HCT116 (cell line): Measurements from ENCODE around the gene SLC39A12. TPM values are rescaled to one million over a fixed set of nuclear protein-coding genes. Genes with fewer than 3 reads are reported as not detected.

Experiments used
- ATAC-seq: fragments of 200-7000 bp; cut with Tn5 transposase; 2 replicates; pipeline ENCODE4 v1.9.1; 2020; ENCODE audit warnings: mild to moderate bottlenecking, moderate library complexity
- BruUV-seq: library from RNA; stranded (reverse); fragments of 400-500 nt; replicated peaks from 2 replicates; lab custom pipeline; 2021; lab: Mats Ljungman, UMichigan
- CTCF ChIA-PET: fragments of 300-600 bp; sonication (Branson Sonifier 250); formaldehyde crosslinking; loops from one replicate; lab custom pipeline; 2021; ENCODE audit warnings: antibody characterized with exemption; lab: Charles Lee
- POLR2A ChIA-PET: fragments of 300-600, 350-600 bp; sonication (Branson Sonifier 250); formaldehyde crosslinking; loops from one replicate; lab custom pipeline; 2021; ENCODE audit warnings: antibody characterized with exemption; lab: Charles Lee
- RAD21 ChIA-PET, 2 experiments: fragments of 300-600 bp; sonication (Branson Sonifier 250); formaldehyde crosslinking; loops; one replicate each; lab custom pipeline; 2023; ENCODE audit warnings: low total read pairs in 2 of 2; ENCODE audit not compliant: uncharacterized antibody in 2 of 2, unreplicated experiment in 2 of 2, low non-redundant PET in 1 of 2; lab: Charles Lee
- DNase-seq: peaks from one replicate; pipeline ENCODE4 v3.0.0-alpha.2; 2010; ENCODE audit warnings: low read depth, low spot score
- H2AFZ ChIP-seq: fragments of 200-600 bp; shearing (Covaris generic), sonication (generic); 2 replicates; pipeline ENCODE4 v1.6.1; 2017; ENCODE audit warnings: low read depth, mixed run types, mixed read lengths, antibody characterized with exemption, low read length; ENCODE audit not compliant: poor library complexity, severe bottlenecking
- H3K27ac ChIP-seq: 2 replicates; pipeline ENCODE4 v1.5.1; 2012; ENCODE audit warnings: low read depth, low read length
- H3K27me3 ChIP-seq: fragments of 200-600 bp; sonication (generic); 2 replicates; pipeline ENCODE4 v1.6.1; 2016; ENCODE audit warnings: mixed run types, low read length, mixed read lengths; ENCODE audit not compliant: insufficient read depth
- H3K36me3 ChIP-seq, 2 experiments: fragments of 200-500 bp in 1 of 2; fragments of 200-600 bp in 1 of 2; sonication (Bioruptor generic) in 1 of 2; sonication (generic) in 1 of 2; 2 replicates each; pipeline versions ENCODE4 v1.5.1 to v1.6.1; 2014 to 2016; ENCODE audit warnings: low read length in 2 of 2, inconsistent platforms in 1 of 2, mixed read lengths in 1 of 2, mixed run types in 1 of 2; ENCODE audit not compliant: insufficient read depth in 2 of 2, control insufficient read depth in 1 of 2
- H3K4me1 ChIP-seq, 2 experiments: fragments of 200-600 bp in 1 of 2; sonication (generic) in 1 of 2; 2 replicates each; pipeline versions ENCODE4 v1.5.1 to v1.6.1; 2012 to 2017; ENCODE audit warnings: low read length in 2 of 2, inconsistent platforms in 1 of 2, mild to moderate bottlenecking in 1 of 2, mixed read lengths in 1 of 2, mixed run types in 1 of 2, moderate library complexity in 1 of 2; ENCODE audit not compliant: insufficient read depth in 2 of 2, control insufficient read depth in 1 of 2
- H3K4me2 ChIP-seq: fragments of 200-600 bp; sonication (generic); 2 replicates; pipeline ENCODE4 v1.6.1; 2017; ENCODE audit warnings: mixed run types, low read length, mixed read lengths
- H3K4me3 ChIP-seq, 2 experiments: fragments of 200-600 bp in 1 of 2; sonication (generic) in 1 of 2; replicated peaks in 1 of 2; 2 replicates each; pipeline ENCODE4 v1.5.1; 2011 to 2016; ENCODE audit warnings: low read length in 2 of 2, control low read depth in 1 of 2, low read depth in 1 of 2, mild to moderate bottlenecking in 1 of 2, mixed read lengths in 1 of 2, mixed run types in 1 of 2
- H3K79me2 ChIP-seq: fragments of 200-600 bp; sonication (generic); 2 replicates; pipeline ENCODE4 v1.6.1; 2017; ENCODE audit warnings: mild to moderate bottlenecking, mixed run types, low read length, moderate library complexity, mixed read lengths; ENCODE audit not compliant: insufficient read depth
- H3K9ac ChIP-seq: fragments of 200-600 bp; sonication (generic); 2 replicates; pipeline ENCODE4 v1.6.1; 2016; ENCODE audit warnings: low read length, mixed read lengths
- H3K9me2 ChIP-seq: fragments of 200-600 bp; sonication (generic), shearing (Covaris generic); 2 replicates; pipeline ENCODE4 v1.6.1; 2017; ENCODE audit warnings: mixed run types, mild to moderate bottlenecking, moderate library complexity; ENCODE audit not compliant: insufficient read depth
- H3K9me3 ChIP-seq, 2 experiments: fragments of 200-500 bp in 1 of 2; fragments of 200-600 bp in 1 of 2; sonication (Bioruptor generic) in 1 of 2; sonication (generic) in 1 of 2; 2 replicates each; pipeline ENCODE4 v1.6.1; 2014 to 2017; ENCODE audit warnings: low read length in 2 of 2, mixed read lengths in 2 of 2, inconsistent platforms in 1 of 2, low read depth in 1 of 2, mild to moderate bottlenecking in 1 of 2, mixed run types in 1 of 2, moderate library complexity in 1 of 2; ENCODE audit not compliant: control insufficient read depth in 1 of 2, insufficient read depth in 1 of 2
- H4K20me1 ChIP-seq: fragments of 200-600 bp; sonication (generic), shearing (Covaris generic); 2 replicates; pipeline ENCODE4 v1.6.1; 2017; ENCODE audit warnings: mixed run types, mild to moderate bottlenecking, moderate library complexity; ENCODE audit not compliant: insufficient read depth
- CBX3 ChIP-seq: IDR thresholded peaks from 2 replicates; pipeline ENCODE4 v1.6.1; 2012; ENCODE audit warnings: low read depth
- CEBPB ChIP-seq: IDR thresholded peaks from 2 replicates; pipeline ENCODE4 v1.6.1; 2012; ENCODE audit warnings: low read depth
- EGR1 ChIP-seq: IDR thresholded peaks from 2 replicates; pipeline ENCODE4 v1.6.1; 2012; ENCODE audit warnings: low read depth
- ELF1 ChIP-seq: IDR thresholded peaks from 2 replicates; pipeline ENCODE4 v1.6.1; 2012; ENCODE audit warnings: low read depth, borderline replicate concordance
- EZH2 ChIP-seq: fragments of 200-600 bp; sonication (generic); IDR thresholded peaks from 2 replicates; pipeline ENCODE4 v1.6.1; 2017; ENCODE audit warnings: antibody characterized with exemption, mixed run types
- EZH2phosphoT487 ChIP-seq: fragments of 200-600 bp; IDR thresholded peaks from 2 replicates; pipeline ENCODE4 v1.6.1; 2018; ENCODE audit warnings: antibody characterized with exemption, borderline replicate concordance
- JUND ChIP-seq: IDR thresholded peaks from 2 replicates; pipeline ENCODE4 v1.6.1; 2012
- POLR2A ChIP-seq: IDR thresholded peaks from 2 replicates; pipeline ENCODE4 v1.7.0; 2011; ENCODE audit warnings: borderline replicate concordance; ENCODE audit not compliant: insufficient read depth, insufficient read length; ENCODE audit errors: extremely low read depth
- RAD21 ChIP-seq: IDR thresholded peaks from 2 replicates; pipeline ENCODE4 v1.6.1; 2012; ENCODE audit warnings: low read depth, mild to moderate bottlenecking
- SP1 ChIP-seq: IDR thresholded peaks from 2 replicates; pipeline ENCODE4 v1.6.1; 2012; ENCODE audit warnings: low read depth
- SRF ChIP-seq: IDR thresholded peaks from 2 replicates; pipeline ENCODE4 v1.6.1; 2012; ENCODE audit warnings: low read depth
- TCF7L2 ChIP-seq: IDR thresholded peaks from 2 replicates; pipeline ENCODE4 v1.7.0; 2011; ENCODE audit warnings: borderline replicate concordance, inconsistent platforms; ENCODE audit not compliant: insufficient read depth, insufficient read length; ENCODE audit errors: extremely low read depth
- intact Hi-C: fragments of 100-400 bp; cut with micrococcal nuclease; formaldehyde crosslinking; loops from 2 replicates; pipeline ENCODE4 v1.10.0; 2022
- total RNA-seq: library from RNA; stranded (reverse); gene quantifications from one replicate; pipeline ENCODE4 v1.2.1, GENCODE V29; 2021; ENCODE audit not compliant: unreplicated experiment
- TF ChIP-seq, protein P1 (sequence below): IDR thresholded peaks from 2 replicates; pipeline ENCODE4 v1.6.1; 2012; ENCODE audit warnings: low read depth
- TF ChIP-seq, protein P2 (sequence below): IDR thresholded peaks from 2 replicates; pipeline ENCODE4 v1.6.1; 2011; ENCODE audit warnings: mild to moderate bottlenecking, low read length, moderate library complexity; ENCODE audit not compliant: insufficient replicate concordance; ENCODE audit errors: extremely low read depth
- TF ChIP-seq, protein P3 (sequence below): IDR thresholded peaks from 2 replicates; pipeline ENCODE4 v1.6.1; 2012
- TF ChIP-seq, protein P4 (sequence below), 3 experiments: fragments of 200-600 bp in 1 of 3; sonication (generic) in 1 of 3; IDR thresholded peaks in 2 of 3; conservative IDR thresholded peaks in 1 of 3; 2 replicates each; pipeline ENCODE4 v1.5.1; 2012 to 2017; ENCODE audit warnings: low read depth in 2 of 3, low read length in 2 of 3, antibody characterized with exemption in 1 of 3, borderline replicate concordance in 1 of 3, control low read depth in 1 of 3, mild to moderate bottlenecking in 1 of 3, mixed read lengths in 1 of 3, mixed run types in 1 of 3, moderate library complexity in 1 of 3; ENCODE audit not compliant: insufficient read depth in 1 of 3
- TF ChIP-seq, protein P5 (sequence below): IDR thresholded peaks from 2 replicates; pipeline ENCODE4 v1.6.1; 2012

Gene SLC39A12
- total RNA-seq, 1 experiment from 2014 or later = not detected

DNA sequence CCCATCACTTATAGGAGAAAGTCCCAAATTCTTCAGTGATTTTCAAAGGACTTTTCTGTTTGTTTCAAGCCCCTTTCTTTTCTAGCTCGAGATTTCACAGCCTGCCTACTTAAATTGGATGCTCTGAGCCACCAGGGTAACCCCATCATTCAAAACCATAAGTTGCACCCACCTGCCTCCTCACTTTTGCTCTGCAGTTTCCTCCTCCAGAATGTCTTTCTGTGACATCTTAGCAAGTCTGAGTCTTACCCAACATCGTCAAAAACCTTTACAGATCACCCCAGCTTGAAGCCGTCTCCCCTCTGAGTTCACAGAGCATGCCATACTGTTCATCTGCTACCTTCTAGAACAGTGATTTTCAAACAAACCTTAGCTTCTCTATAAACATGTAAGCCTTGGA lies 124.2 kb downstream of the SLC39A12 start:
- ChIA-PET CTCF (no interaction called here), RAD21 (no interaction called here), POLR2A (no interaction called here)
- intact Hi-C loops = no loop called here
- no peaks in the 10 kb centered on the region for H4K20me1 ChIP-seq
- BruUV-seq = no TSS peak
- H3K4me3 ChIP-seq = no peak overlapping the region
- H3K9me3 ChIP-seq = no peaks in the 10 kb centered on the region
- H3K4me1 ChIP-seq = no peaks in the 10 kb centered on the region
- no peaks in the 10 kb centered on the region for H3K9me2 ChIP-seq
- peaks cover 5% of the 10 kb centered on the region for H3K27me3 ChIP-seq
- no peak overlapping the region for H3K4me2 ChIP-seq
- DNase-seq (no peak), ATAC-seq (no peak)
- no peak overlapping the region for H3K9ac ChIP-seq
- TF ChIP-seq, protein P1, sequence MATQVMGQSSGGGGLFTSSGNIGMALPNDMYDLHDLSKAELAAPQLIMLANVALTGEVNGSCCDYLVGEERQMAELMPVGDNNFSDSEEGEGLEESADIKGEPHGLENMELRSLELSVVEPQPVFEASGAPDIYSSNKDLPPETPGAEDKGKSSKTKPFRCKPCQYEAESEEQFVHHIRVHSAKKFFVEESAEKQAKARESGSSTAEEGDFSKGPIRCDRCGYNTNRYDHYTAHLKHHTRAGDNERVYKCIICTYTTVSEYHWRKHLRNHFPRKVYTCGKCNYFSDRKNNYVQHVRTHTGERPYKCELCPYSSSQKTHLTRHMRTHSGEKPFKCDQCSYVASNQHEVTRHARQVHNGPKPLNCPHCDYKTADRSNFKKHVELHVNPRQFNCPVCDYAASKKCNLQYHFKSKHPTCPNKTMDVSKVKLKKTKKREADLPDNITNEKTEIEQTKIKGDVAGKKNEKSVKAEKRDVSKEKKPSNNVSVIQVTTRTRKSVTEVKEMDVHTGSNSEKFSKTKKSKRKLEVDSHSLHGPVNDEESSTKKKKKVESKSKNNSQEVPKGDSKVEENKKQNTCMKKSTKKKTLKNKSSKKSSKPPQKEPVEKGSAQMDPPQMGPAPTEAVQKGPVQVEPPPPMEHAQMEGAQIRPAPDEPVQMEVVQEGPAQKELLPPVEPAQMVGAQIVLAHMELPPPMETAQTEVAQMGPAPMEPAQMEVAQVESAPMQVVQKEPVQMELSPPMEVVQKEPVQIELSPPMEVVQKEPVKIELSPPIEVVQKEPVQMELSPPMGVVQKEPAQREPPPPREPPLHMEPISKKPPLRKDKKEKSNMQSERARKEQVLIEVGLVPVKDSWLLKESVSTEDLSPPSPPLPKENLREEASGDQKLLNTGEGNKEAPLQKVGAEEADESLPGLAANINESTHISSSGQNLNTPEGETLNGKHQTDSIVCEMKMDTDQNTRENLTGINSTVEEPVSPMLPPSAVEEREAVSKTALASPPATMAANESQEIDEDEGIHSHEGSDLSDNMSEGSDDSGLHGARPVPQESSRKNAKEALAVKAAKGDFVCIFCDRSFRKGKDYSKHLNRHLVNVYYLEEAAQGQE = no peak
- TF ChIP-seq, protein P2, sequence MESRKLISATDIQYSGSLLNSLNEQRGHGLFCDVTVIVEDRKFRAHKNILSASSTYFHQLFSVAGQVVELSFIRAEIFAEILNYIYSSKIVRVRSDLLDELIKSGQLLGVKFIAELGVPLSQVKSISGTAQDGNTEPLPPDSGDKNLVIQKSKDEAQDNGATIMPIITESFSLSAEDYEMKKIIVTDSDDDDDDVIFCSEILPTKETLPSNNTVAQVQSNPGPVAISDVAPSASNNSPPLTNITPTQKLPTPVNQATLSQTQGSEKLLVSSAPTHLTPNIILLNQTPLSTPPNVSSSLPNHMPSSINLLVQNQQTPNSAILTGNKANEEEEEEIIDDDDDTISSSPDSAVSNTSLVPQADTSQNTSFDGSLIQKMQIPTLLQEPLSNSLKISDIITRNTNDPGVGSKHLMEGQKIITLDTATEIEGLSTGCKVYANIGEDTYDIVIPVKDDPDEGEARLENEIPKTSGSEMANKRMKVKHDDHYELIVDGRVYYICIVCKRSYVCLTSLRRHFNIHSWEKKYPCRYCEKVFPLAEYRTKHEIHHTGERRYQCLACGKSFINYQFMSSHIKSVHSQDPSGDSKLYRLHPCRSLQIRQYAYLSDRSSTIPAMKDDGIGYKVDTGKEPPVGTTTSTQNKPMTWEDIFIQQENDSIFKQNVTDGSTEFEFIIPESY = no peak
- TF ChIP-seq RAD21 (no peak), POLR2A (no peak), CBX3 (no peak), CEBPB (no peak), EGR1 (no peak), JUND (no peak), SRF (no peak), EZH2 (no peak), EZH2phosphoT487 (no peak), TCF7L2 (no peak), ELF1 (no peak), SP1 (no peak)
- TF ChIP-seq, protein P3, sequence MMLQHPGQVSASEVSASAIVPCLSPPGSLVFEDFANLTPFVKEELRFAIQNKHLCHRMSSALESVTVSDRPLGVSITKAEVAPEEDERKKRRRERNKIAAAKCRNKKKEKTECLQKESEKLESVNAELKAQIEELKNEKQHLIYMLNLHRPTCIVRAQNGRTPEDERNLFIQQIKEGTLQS = no peak
- TF ChIP-seq, protein P4, sequence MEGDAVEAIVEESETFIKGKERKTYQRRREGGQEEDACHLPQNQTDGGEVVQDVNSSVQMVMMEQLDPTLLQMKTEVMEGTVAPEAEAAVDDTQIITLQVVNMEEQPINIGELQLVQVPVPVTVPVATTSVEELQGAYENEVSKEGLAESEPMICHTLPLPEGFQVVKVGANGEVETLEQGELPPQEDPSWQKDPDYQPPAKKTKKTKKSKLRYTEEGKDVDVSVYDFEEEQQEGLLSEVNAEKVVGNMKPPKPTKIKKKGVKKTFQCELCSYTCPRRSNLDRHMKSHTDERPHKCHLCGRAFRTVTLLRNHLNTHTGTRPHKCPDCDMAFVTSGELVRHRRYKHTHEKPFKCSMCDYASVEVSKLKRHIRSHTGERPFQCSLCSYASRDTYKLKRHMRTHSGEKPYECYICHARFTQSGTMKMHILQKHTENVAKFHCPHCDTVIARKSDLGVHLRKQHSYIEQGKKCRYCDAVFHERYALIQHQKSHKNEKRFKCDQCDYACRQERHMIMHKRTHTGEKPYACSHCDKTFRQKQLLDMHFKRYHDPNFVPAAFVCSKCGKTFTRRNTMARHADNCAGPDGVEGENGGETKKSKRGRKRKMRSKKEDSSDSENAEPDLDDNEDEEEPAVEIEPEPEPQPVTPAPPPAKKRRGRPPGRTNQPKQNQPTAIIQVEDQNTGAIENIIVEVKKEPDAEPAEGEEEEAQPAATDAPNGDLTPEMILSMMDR (IDR thresholded peaks at IDR 0.05 in 2 of 3, conservative IDR thresholded peaks at IDR 0.05 in 1 of 3; ENCODE audit: borderline replicate concordance in 1 of 3, insufficient read depth in 1 of 3, low read depth in 2 of 3, low read length in 2 of 3) = no peak
- TF ChIP-seq, protein P5, sequence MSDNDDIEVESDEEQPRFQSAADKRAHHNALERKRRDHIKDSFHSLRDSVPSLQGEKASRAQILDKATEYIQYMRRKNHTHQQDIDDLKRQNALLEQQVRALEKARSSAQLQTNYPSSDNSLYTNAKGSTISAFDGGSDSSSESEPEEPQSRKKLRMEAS = no peak
- TF ChIP-seq, all 23 proteins: peak for 0
- Histone ChIP-seq H2AFZ (no peak overlapping the region), H3K27ac (no peak overlapping the region), H3K36me3 (no peaks in the 10 kb centered on the region), H3K79me2 (no peaks in the 10 kb centered on the region)
